Right ventricle myocardium inferior (tissue), 1 donor: Measurements from ENCODE around the gene CD84. TPM values are rescaled to one million over a fixed set of nuclear protein-coding genes. Genes with fewer than 3 reads are reported as not detected.

Experiments used
- total RNA-seq: library from RNA; stranded (reverse); fragmentation: NEBNext Ultra II Directional; extraction: Animal tissue kit (Norgen Biotek cat#: 25700); gene quantifications from one replicate; pipeline ENCODE4 v1.2.1, GENCODE V29; 2021
- donor health status: DM: no; HTN: yes; CAD: no; lungs with severe emphysema.

The CD84 gene
- total RNA-seq, 1 donor from 2014 or later = 3.4 TPM

Other genes starting within 250 kb of the CD84 start
- gene COPA, start 236.2 kb downstream of the CD84 start, total RNA-seq = 84.2 TPM
- 66.7 TPM for gene NCSTN, start 236.1 kb downstream of the CD84 start, total RNA-seq
- not detected for gene NHLH1, start 212.4 kb downstream of the CD84 start, total RNA-seq
- gene VANGL2, start 178.9 kb downstream of the CD84 start, total RNA-seq = 2.0 TPM
- gene SLAMF6, start 56.2 kb downstream of the CD84 start, total RNA-seq = 0.46 TPM
- 0.24 TPM for gene SLAMF1, start 67.5 kb upstream of the CD84 start, total RNA-seq
- 2.0 TPM for gene CD48, start 132.3 kb upstream of the CD84 start, total RNA-seq
- 0.46 TPM for gene SLAMF7, start 159.8 kb upstream of the CD84 start, total RNA-seq
- not detected for gene LY9, start 216.7 kb upstream of the CD84 start, total RNA-seq